H1 (cell line): ENCODE measurements around the gene SENP6. TPM values are rescaled to one million over a fixed set of nuclear protein-coding genes. Genes with fewer than 3 reads are reported as not detected.

Source experiments
- CTCF ChIA-PET: fragments of 300-600 bp; sonication (Branson Sonifier 250); formaldehyde crosslinking; loops from one replicate; lab custom pipeline; 2021; ENCODE audit not compliant: partially characterized antibody; lab: Charles Lee
- POLR2A ChIA-PET: fragments of 300-600 bp; sonication (Branson Sonifier 250); formaldehyde crosslinking; loops from one replicate; lab custom pipeline; 2021; ENCODE audit warnings: inconsistent platforms; ENCODE audit not compliant: partially characterized antibody; lab: Charles Lee
- DNase-seq, 2 experiments: peaks; one replicate each; pipeline versions ENCODE4 v3.0.0 to v3.0.0-alpha.2; 2010 to 2022; ENCODE audit warnings: low spot score in 2 of 2, low read depth in 1 of 2, mixed read lengths in 1 of 2
- FAIRE-seq: peaks from 2 replicates; lab custom pipeline; 2011; peaks lifted over from hg19 to GRCh38; lab: Jason Lieb, UNC
- H2AFZ ChIP-seq: 2 replicates; pipeline ENCODE4 v1.8.1; 2012; ENCODE audit warnings: low read length, inconsistent platforms
- H2AK5ac ChIP-seq: 2 replicates; pipeline ENCODE4 v1.6.1; 2013; ENCODE audit warnings: low read depth, low read length
- H2BK120ac ChIP-seq: replicated peaks from 2 replicates; pipeline ENCODE3; 2013; ENCODE audit warnings: low read depth, low read length, inconsistent platforms
- H2BK12ac ChIP-seq: 2 replicates; pipeline ENCODE4 v1.6.1; 2013; ENCODE audit warnings: low read depth, low read length
- H2BK15ac ChIP-seq: 2 replicates; pipeline ENCODE4 v1.6.1; 2013; ENCODE audit warnings: low read length
- H2BK20ac ChIP-seq: 2 replicates; pipeline ENCODE4 v1.6.1; 2013; ENCODE audit warnings: low read length
- H2BK5ac ChIP-seq: 2 replicates; pipeline ENCODE4 v1.6.1; 2013; ENCODE audit warnings: low read depth, low read length
- H3K14ac ChIP-seq: 2 replicates; pipeline ENCODE4 v1.6.1; 2013; ENCODE audit warnings: inconsistent platforms; ENCODE audit not compliant: insufficient read length
- H3K18ac ChIP-seq: 2 replicates; pipeline ENCODE4 v1.6.1; 2013; ENCODE audit warnings: low read length; ENCODE audit errors: extremely low read depth
- H3K23ac ChIP-seq: 2 replicates; pipeline ENCODE4 v1.6.1; 2013; ENCODE audit warnings: inconsistent platforms; ENCODE audit not compliant: insufficient read length
- H3K23me2 ChIP-seq: 2 replicates; pipeline ENCODE4 v1.6.1; 2013; ENCODE audit warnings: low read depth, low read length
- H3K27ac ChIP-seq: 2 replicates; pipeline ENCODE4 v1.6.1; 2011; ENCODE audit warnings: low read depth, low read length, inconsistent platforms
- H3K27me3 ChIP-seq, 4 experiments: replicated peaks in 1 of 4; 1 replicate in 1 of 4; 2 replicates in 3 of 4; pipeline versions ENCODE4 v1.6.1 to v1.8.1; 2011 to 2013; ENCODE audit warnings: low read length in 3 of 4, mild to moderate bottlenecking in 3 of 4, inconsistent platforms in 2 of 4, mixed read lengths in 2 of 4, moderate library complexity in 1 of 4; ENCODE audit not compliant: control insufficient read depth in 3 of 4, insufficient read depth in 3 of 4; ENCODE audit errors: extremely low read depth in 1 of 4
- H3K36me3 ChIP-seq, 4 experiments: 2 replicates each; pipeline versions ENCODE4 v1.6.1 to v1.8.1; 2011 to 2013; ENCODE audit warnings: mild to moderate bottlenecking in 4 of 4, low read length in 3 of 4, moderate library complexity in 2 of 4, control low read depth in 1 of 4, inconsistent platforms in 1 of 4; ENCODE audit not compliant: insufficient read depth in 4 of 4, control insufficient read depth in 2 of 4
- H3K4ac ChIP-seq: replicated peaks from 2 replicates; pipeline ENCODE3; 2013; ENCODE audit warnings: low read length, low read depth, mixed read lengths, inconsistent platforms; ENCODE audit not compliant: insufficient read length
- H3K4me1 ChIP-seq, 4 experiments: replicated peaks in 1 of 4; 1 replicate in 1 of 4; 2 replicates in 3 of 4; pipeline versions ENCODE4 v1.6.1 to v1.8.1; 2011 to 2013; ENCODE audit warnings: low read length in 3 of 4, inconsistent platforms in 2 of 4, mixed read lengths in 1 of 4; ENCODE audit not compliant: insufficient read depth in 4 of 4, control insufficient read depth in 3 of 4
- H3K4me2 ChIP-seq, 2 experiments: 2 replicates each; pipeline versions ENCODE4 v1.6.1 to v1.8.1; 2011 to 2013; ENCODE audit warnings: low read depth in 2 of 2, low read length in 2 of 2, control low read depth in 1 of 2, inconsistent platforms in 1 of 2, mild to moderate bottlenecking in 1 of 2; ENCODE audit not compliant: insufficient read depth in 1 of 2
- H3K4me3 ChIP-seq, 4 experiments: fragments of 200-600, 300-600 bp in 1 of 4; sonication (generic), shearing (Covaris generic), sonication (Bioruptor Twin) in 1 of 4; 2 replicates each; pipeline versions ENCODE4 v1.5.1 to v1.8.1; 2011 to 2016; ENCODE audit warnings: low read length in 4 of 4, low read depth in 3 of 4, control low read depth in 2 of 4, inconsistent platforms in 2 of 4, mild to moderate bottlenecking in 2 of 4, mixed read lengths in 1 of 4, moderate library complexity in 1 of 4; ENCODE audit not compliant: insufficient read depth in 2 of 4; ENCODE audit errors: extremely low read depth in 1 of 4
- H3K56ac ChIP-seq: replicated peaks from 2 replicates; pipeline ENCODE3; 2013; ENCODE audit warnings: low read depth, mild to moderate bottlenecking, mixed read lengths, low read length, inconsistent platforms; ENCODE audit not compliant: insufficient read length
- H3K79me1 ChIP-seq: 2 replicates; pipeline ENCODE4 v1.6.1; 2013; ENCODE audit warnings: low read depth, low read length, control low read depth
- H3K79me2 ChIP-seq, 2 experiments: 2 replicates each; pipeline versions ENCODE4 v1.6.1 to v1.8.1; 2012 to 2013; ENCODE audit warnings: low read length in 2 of 2, mild to moderate bottlenecking in 2 of 2, inconsistent platforms in 1 of 2; ENCODE audit not compliant: insufficient read depth in 2 of 2, control insufficient read depth in 1 of 2
- H3K9ac ChIP-seq, 4 experiments: replicated peaks in 1 of 4; 1 replicate in 1 of 4; 2 replicates in 3 of 4; pipeline versions ENCODE4 v1.6.1 to v1.8.1; 2011 to 2013; ENCODE audit warnings: low read depth in 3 of 4, low read length in 3 of 4, control low read depth in 2 of 4, mild to moderate bottlenecking in 2 of 4, moderate library complexity in 2 of 4, inconsistent platforms in 1 of 4; ENCODE audit errors: extremely low read depth in 1 of 4
- H3K9me3 ChIP-seq, 2 experiments: 2 replicates each; pipeline versions ENCODE4 v1.6.1 to v1.8.1; 2012 to 2013; ENCODE audit warnings: mild to moderate bottlenecking in 2 of 2, moderate library complexity in 2 of 2, control low read depth in 1 of 2, inconsistent platforms in 1 of 2, low read depth in 1 of 2, low read length in 1 of 2, mixed read lengths in 1 of 2; ENCODE audit not compliant: insufficient read depth in 2 of 2
- H4K20me1 ChIP-seq, 2 experiments: replicated peaks in 1 of 2; 2 replicates each; pipeline versions ENCODE3 to v1.8.1; 2011 to 2013; ENCODE audit warnings: inconsistent platforms in 2 of 2, low read length in 2 of 2, mild to moderate bottlenecking in 1 of 2; ENCODE audit not compliant: insufficient read depth in 2 of 2, control insufficient read depth in 1 of 2
- H4K5ac ChIP-seq: 2 replicates; pipeline ENCODE4 v1.6.1; 2013; ENCODE audit warnings: low read length, low read depth, mixed read lengths, inconsistent platforms; ENCODE audit not compliant: insufficient read length
- H4K8ac ChIP-seq: 2 replicates; pipeline ENCODE4 v1.8.0; 2013; ENCODE audit warnings: mild to moderate bottlenecking, moderate library complexity, low read length, inconsistent platforms; ENCODE audit not compliant: insufficient read depth; ENCODE audit errors: extremely low read depth
- H4K91ac ChIP-seq: replicated peaks from 2 replicates; pipeline ENCODE3; 2013; ENCODE audit warnings: low read length, mixed read lengths, inconsistent platforms; ENCODE audit not compliant: insufficient read length
- EP300 ChIP-seq, 2 experiments: IDR thresholded peaks; 1 replicate in 1 of 2; 2 replicates in 1 of 2; pipeline ENCODE4 v1.6.1; 2011 to 2012; ENCODE audit warnings: low read depth in 2 of 2, low read length in 2 of 2, mild to moderate bottlenecking in 2 of 2, borderline replicate concordance in 1 of 2, inconsistent platforms in 1 of 2, moderate library complexity in 1 of 2
- GABPA ChIP-seq: IDR thresholded peaks from 2 replicates; pipeline ENCODE4 v1.6.1; 2011; ENCODE audit warnings: mild to moderate bottlenecking, low read length, moderate library complexity, borderline replicate concordance; ENCODE audit not compliant: insufficient read depth
- HDAC2 ChIP-seq, 2 experiments: fragments of 300-600 bp in 1 of 2; sonication (generic) in 1 of 2; IDR thresholded peaks; 2 replicates each; pipeline ENCODE4 v1.6.1; 2011 to 2012; ENCODE audit warnings: low read depth in 2 of 2, low read length in 2 of 2, mild to moderate bottlenecking in 2 of 2, moderate library complexity in 2 of 2, borderline replicate concordance in 1 of 2, inconsistent platforms in 1 of 2
- JUND ChIP-seq: IDR thresholded peaks from 2 replicates; pipeline ENCODE4 v1.6.1; 2011; ENCODE audit warnings: mild to moderate bottlenecking, improper control_type of control experiment, low read length
- KDM5A ChIP-seq: fragments of 200-600 bp; IDR thresholded peaks from 2 replicates; pipeline ENCODE4 v1.7.1; 2012; ENCODE audit warnings: mild to moderate bottlenecking, low read length, inconsistent platforms, mixed read lengths
- RFX5 ChIP-seq: IDR thresholded peaks from 2 replicates; pipeline ENCODE4 v1.6.1; 2011; ENCODE audit warnings: low read depth, low read length, improper control_type of control experiment, borderline replicate concordance
- SIN3A ChIP-seq, 2 experiments: IDR thresholded peaks in 1 of 2; conservative IDR thresholded peaks in 1 of 2; 2 replicates each; pipeline ENCODE4 v1.6.1; 2011 to 2012; ENCODE audit warnings: low read length in 2 of 2, improper control_type of control experiment in 1 of 2, low read depth in 1 of 2, mild to moderate bottlenecking in 1 of 2
- SP1 ChIP-seq: IDR thresholded peaks from 2 replicates; pipeline ENCODE4 v1.6.1; 2011; ENCODE audit warnings: low read depth, low read length
- SUZ12 ChIP-seq: fragments of 200-600 bp; sonication (generic); IDR thresholded peaks from 2 replicates; pipeline ENCODE4 v1.6.1; 2012; ENCODE audit warnings: mild to moderate bottlenecking, inconsistent platforms, low read length, moderate library complexity, mixed read lengths
- ZNF274 ChIP-seq: IDR thresholded peaks from 2 replicates; pipeline ENCODE4 v1.7.0; 2012; ENCODE audit warnings: low read length, borderline replicate concordance; ENCODE audit errors: extremely low read depth
- WGBS, 2 experiments: shearing (Covaris generic) in 1 of 2; methylation state at CpG; one replicate each; pipeline versions ENCODE4 v1.1.6 to v1.1.7; 2013 to 2015; ENCODE audit warnings: low lambda C conversion rate in 2 of 2, mixed read lengths in 2 of 2, inconsistent platforms in 1 of 2, low coverage in 1 of 2, missing lambda C conversion rate in 1 of 2; ENCODE audit not compliant: insufficient replicate concordance in 2 of 2, insufficient coverage in 1 of 2, insufficient read length in 1 of 2; ENCODE audit errors: extremely low coverage in 1 of 2, missing lambda C conversion rate in 1 of 2; 5-methylcytosine and 5-hydroxymethylcytosine counted together
- polyA plus RNA-seq, 7 experiments: library from polyadenylated mRNA; depleted of rRNA in 3 of 7; stranded (reverse) in 5 of 7; unstranded in 2 of 7; fragments of >200 nt in 5 of 7; fragments of 200-250 nt in 2 of 7; gene quantifications; 1 replicate in 5 of 7; 2 replicates in 1 of 7; 4 replicates in 1 of 7; pipeline versions ENCODE4 v1.2.1 to v1.2.3, GENCODE V29; 2011 to 2013; ENCODE audit warnings: missing spikeins in 2 of 7, mixed read lengths in 2 of 7
- total RNA-seq: library from RNA; stranded (reverse); fragmentation: NEBNext Ultra II Directional; extraction: Animal tissue kit (Norgen Biotek cat#: 25700); gene quantifications from 2 replicates; pipeline ENCODE4 v1.2.1, GENCODE V29; 2021

SENP6 gene
- total and polyA plus RNA-seq, 2 of the 8 experiments (the other 6 are each of a cell fraction or from before 2014, with no cell fraction given): 13.8 to 103 TPM

DNA sequence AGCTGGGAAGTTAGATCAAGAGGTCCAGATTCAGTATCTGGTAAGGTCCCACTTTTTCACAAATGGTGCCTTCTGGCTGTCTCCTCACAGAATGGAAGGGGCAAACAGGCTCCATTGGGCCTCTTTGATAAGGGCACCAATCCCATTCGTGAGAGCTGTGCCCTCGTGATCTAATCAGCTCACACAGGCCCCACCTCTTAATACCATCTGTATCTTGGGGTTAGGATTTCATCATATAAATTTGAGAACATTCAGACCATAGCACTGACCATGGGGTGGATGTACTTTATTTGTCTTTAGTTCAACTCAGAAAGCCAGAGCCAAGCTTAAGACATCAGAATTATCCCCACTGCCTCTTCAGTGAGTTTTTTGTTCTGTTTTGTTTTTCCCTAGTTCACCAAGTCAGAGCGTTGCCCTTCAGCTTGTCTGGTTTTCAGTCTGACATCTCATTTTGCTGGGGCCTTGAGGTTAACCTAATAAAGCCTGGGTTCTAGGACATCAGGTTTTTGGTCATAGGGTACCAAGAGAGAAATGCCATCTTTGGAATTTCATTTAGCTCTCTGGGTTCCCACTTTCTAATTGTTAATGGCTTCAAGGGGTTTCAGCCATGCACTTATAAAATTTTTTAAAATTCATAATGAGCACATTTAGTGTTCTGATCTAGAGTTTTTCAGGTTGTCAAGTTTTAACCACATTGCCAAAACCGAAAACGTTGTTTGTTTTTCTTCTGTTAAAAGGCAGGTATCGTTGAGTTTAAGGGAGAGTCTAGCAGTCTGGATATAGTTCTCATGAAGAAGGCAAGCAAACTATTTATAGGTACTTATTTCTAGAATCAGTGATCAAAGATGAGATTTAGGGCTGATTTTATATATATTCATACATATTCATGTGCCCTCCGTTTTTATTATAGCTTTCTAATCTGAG lies 19.0 kb downstream of the SENP6 start:
- Histone ChIP-seq H3K23me2 (no peaks in the 10 kb centered on the region), H3K18ac (no peak overlapping the region), H4K5ac (no peak overlapping the region), H3K79me2 (peaks cover 27 to 84% of the 10 kb centered on the region in 2 experiments), H2BK120ac (no peak overlapping the region), H3K27ac (no peak overlapping the region), H4K91ac (no peak overlapping the region), H2BK5ac (no peak overlapping the region), H2BK20ac (no peak overlapping the region), H3K4me1 (no peaks in the 10 kb centered on the region), H3K27me3 (no peaks in the 10 kb centered on the region), H3K9me3 (0 out of 4 replicates have a peak, but pooled peaks cover 3% of the 10 kb centered on the region in 2 experiments), H3K56ac (no peak overlapping the region), H3K23ac (no peak overlapping the region), H2AK5ac (no peak overlapping the region), H4K20me1 (peaks cover 3 to 4% of the 10 kb centered on the region in 2 experiments), H4K8ac (no peak overlapping the region), H3K4ac (no peak overlapping the region), H2AFZ (no peak overlapping the region), H3K4me3 (no peak overlapping the region), H3K36me3 (peaks cover 0 to 36% (median 6%) of the 10 kb centered on the region in 4 experiments; a peak in 5 of 8 replicates), H3K14ac (no peak overlapping the region), H2BK12ac (no peak overlapping the region), H3K4me2 (no peak overlapping the region), H3K79me1 (no peaks in the 10 kb centered on the region; the same call in 1 of the 2 replicates), H2BK15ac (no peak overlapping the region), H3K9ac (no peak overlapping the region)
- ChIA-PET POLR2A (interaction anchor here (2.5 kb wide), 1 partner anchor 19 kb away, joined by 14 read pairs; the partner anchor contains the start of gene SENP6), CTCF (interaction anchor here (1.3 kb wide), 1 partner anchor 10 kb away, joined by 4 read pairs; no protein-coding TSS in a partner anchor)
- 91% methylated on average over 7 of the region's 7 CpGs; no CpG with 5 or more reads in 1 of the 2 experiments for WGBS, 2 experiments
- FAIRE-seq (no peak), DNase-seq (no peak)
- no peak for TF ChIP-seq ZNF274
- no peak for TF ChIP-seq EP300 (IDR thresholded peaks at IDR 0.05; ENCODE audit: borderline replicate concordance in 1 of 2, low read depth in 2 of 2, low read length in 2 of 2)
- no peak for TF ChIP-seq SP1
- TF ChIP-seq HDAC2 (IDR thresholded peaks at IDR 0.05; ENCODE audit: borderline replicate concordance in 1 of 2, low read depth in 2 of 2, low read length in 2 of 2): no peak
- TF ChIP-seq SIN3A (conservative IDR thresholded peaks at IDR 0.05 in 1 of 2, IDR thresholded peaks at IDR 0.05 in 1 of 2; ENCODE audit: low read depth in 1 of 2, low read length in 2 of 2): no peak
- no peak for TF ChIP-seq GABPA
- TF ChIP-seq RFX5: no peak
- no peak for TF ChIP-seq SUZ12
- TF ChIP-seq KDM5A: no peak
- TF ChIP-seq JUND: no peak
